Stomach (tissue), 4 donors: ENCODE measurements around the gene FBXW11.

Source experiments
- CTCF ChIP-seq, 7 experiments: fragments of 450-650 bp in 4 of 7; fragments of 200-600 bp in 3 of 7; sonication (generic) in 3 of 7; IDR thresholded peaks; one replicate each; pipeline ENCODE4 v1.5.1; 2016 to 2019; ENCODE audit warnings: antibody characterized with exemption in 7 of 7, control low read depth in 2 of 7, mild to moderate bottlenecking in 1 of 7
- EP300 ChIP-seq: sonication (generic); formaldehyde crosslinking; IDR thresholded peaks from one replicate; pipeline ENCODE4 v1.6.1; 2017; ENCODE audit warnings: antibody characterized with exemption
- POLR2A ChIP-seq, 4 donors: fragments of 450-650 bp; IDR thresholded peaks; one replicate each; pipeline ENCODE4 v1.6.1; 2016; ENCODE audit warnings: antibody characterized with exemption in 4 of 4, control low read depth in 2 of 4, mild to moderate bottlenecking in 1 of 4, moderate library complexity in 1 of 4
- POLR2AphosphoS5 ChIP-seq, 3 donors: sonication (generic); formaldehyde crosslinking; IDR thresholded peaks; one replicate each; pipeline ENCODE4 v1.6.1; 2016; ENCODE audit warnings: antibody characterized with exemption in 3 of 3

GRCh38 chr5:171848486-171848885, 158.0 kb downstream of the FBXW11 start:
- TF ChIP-seq CTCF (IDR thresholded peaks at IDR 0.05) (no peak), POLR2AphosphoS5 (IDR thresholded peaks at IDR 0.05) (no peak), POLR2A (IDR thresholded peaks at IDR 0.05) (no peak), EP300 (no peak)
